Kidney (tissue), 14 donors: ENCODE results near the gene PMPCA. TPM values are rescaled to one million over a fixed set of nuclear protein-coding genes. Genes with fewer than 3 reads are reported as not detected.

Source experiments
- DNase-seq, 5 donors: peaks; one replicate each; pipeline ENCODE4 v3.0.0-alpha.2; 2013 to 2020
- FAIRE-seq: peaks from 2 replicates; lab custom pipeline; 2012; peaks lifted over from hg19 to GRCh38; lab: Jason Lieb, UNC
- H3K27ac ChIP-seq, 2 donors: one replicate each; pipeline ENCODE4 v1.7.0; 2013; ENCODE audit warnings: low read depth in 2 of 2, low read length in 2 of 2, inconsistent platforms in 1 of 2
- H3K27me3 ChIP-seq: one replicate; pipeline ENCODE4 v1.7.1; 2013; ENCODE audit warnings: low read length, inconsistent platforms; ENCODE audit not compliant: control insufficient read depth, insufficient read depth
- H3K36me3 ChIP-seq, 3 donors: one replicate each; pipeline versions ENCODE4 v1.7.0 to v1.7.1; 2013; ENCODE audit warnings: low read length in 3 of 3, control low read depth in 1 of 3, inconsistent platforms in 1 of 3; ENCODE audit not compliant: insufficient read depth in 3 of 3, control insufficient read depth in 2 of 3
- H3K4me1 ChIP-seq, 3 donors: one replicate each; pipeline versions ENCODE4 v1.7.0 to v1.7.1; 2013; ENCODE audit warnings: low read length in 3 of 3, inconsistent platforms in 1 of 3, low read depth in 1 of 3; ENCODE audit not compliant: control insufficient read depth in 2 of 3, insufficient read depth in 2 of 3
- H3K4me3 ChIP-seq, 3 donors: one replicate each; pipeline versions ENCODE4 v1.7.0 to v1.8.1; 2013; ENCODE audit warnings: low read length in 3 of 3, control low read depth in 1 of 3, inconsistent platforms in 1 of 3
- H3K9ac ChIP-seq, 3 donors: one replicate each; pipeline versions ENCODE4 v1.7.0 to v1.7.1; 2013; ENCODE audit warnings: low read length in 3 of 3, control low read depth in 1 of 3, inconsistent platforms in 1 of 3
- H3K9me3 ChIP-seq, 3 donors: one replicate each; pipeline versions ENCODE4 v1.7.0 to v1.7.1; 2013; ENCODE audit warnings: low read length in 3 of 3, control low read depth in 1 of 3, inconsistent platforms in 1 of 3; ENCODE audit not compliant: control insufficient read depth in 2 of 3, insufficient read depth in 1 of 3
- intact Hi-C: fragments of 100-400 bp; cut with DNase I; formaldehyde crosslinking; loops from one replicate; pipeline ENCODE4 v1.11.1; 2022
- polyA plus RNA-seq: library from polyadenylated mRNA; stranded (reverse); fragments of 350-450 nt; fragmentation: Illumina TruSeq; extraction: RNeasy Lipid Tissue Mini Kit (QIAGEN cat#74804); gene quantifications from one replicate; pipeline ENCODE4 v1.2.3, GENCODE V29; 2014; ENCODE audit warnings: low read depth, low replicate concordance; ENCODE audit not compliant: insufficient read depth
- total RNA-seq: library from RNA; stranded (reverse); fragmentation: NEBNext Ultra II Directional; extraction: Animal tissue kit (Norgen Biotek cat#: 25700); gene quantifications from one replicate; pipeline ENCODE4 v1.2.1, GENCODE V29; 2021
- TF ChIP-seq, protein P1 (sequence below): IDR thresholded peaks from 3 replicates; pipeline ENCODE4 v1.5.1; 2012; ENCODE audit warnings: mild to moderate bottlenecking, moderate library complexity, borderline replicate concordance; ENCODE audit not compliant: insufficient read depth; ENCODE audit errors: extremely low read depth
- donor health status: control.
- donor health status: control.
- donor health status: control.
- donor health status: control.
- donor health status: control.
- donor health status: DM: yes; HTN: yes; CAD: no.
- donor health status: Normal renal cell carcinoma (clear cell type).

The PMPCA gene
- total and polyA plus RNA-seq, 2 donors from 2014 or later = 45.6 to 50.1 TPM

DNA sequence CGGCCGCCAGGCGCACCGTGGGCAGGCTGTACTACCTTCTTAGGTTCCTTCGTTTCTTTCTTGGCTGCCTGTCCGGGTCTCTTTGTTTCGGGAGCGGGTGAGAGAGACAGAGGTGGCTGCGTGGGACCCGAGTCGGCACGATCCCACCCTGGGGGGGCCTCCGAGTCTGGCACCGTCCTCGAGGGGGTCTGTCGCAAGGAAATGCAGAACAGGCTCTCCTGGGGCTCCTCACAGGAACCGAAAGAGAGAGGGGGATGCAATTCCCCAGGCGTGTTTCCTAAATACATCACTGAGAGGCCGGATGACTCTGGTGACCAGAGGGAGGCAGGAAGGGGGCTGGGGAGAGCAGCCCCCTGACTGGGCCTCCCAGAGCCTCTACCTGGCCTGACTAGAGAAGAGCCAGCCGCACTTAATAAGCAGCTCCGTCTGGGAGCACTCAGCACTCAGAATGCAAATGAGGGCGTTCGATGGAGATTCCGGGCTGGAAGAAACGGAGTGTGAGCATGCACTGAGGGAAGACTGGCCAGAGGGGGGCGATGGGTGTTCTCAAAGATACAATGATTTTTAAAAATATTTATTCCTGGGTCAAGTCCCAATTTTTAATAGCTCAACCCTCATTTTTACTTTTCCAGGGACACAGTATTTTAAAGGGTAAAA is 40.9 kb downstream of the PMPCA start:
- intact Hi-C loops = no loop called here
- DNase-seq (no peak), FAIRE-seq (no peak)
- Histone ChIP-seq H3K4me1 (no peaks in the 10 kb centered on the region), H3K9me3 (no peaks in the 10 kb centered on the region), H3K9ac (no peak overlapping the region), H3K36me3 (peaks cover 6 to 76% (median 37%) of the 10 kb centered on the region in 3 donors), H3K27me3 (no peaks in the 10 kb centered on the region), H3K27ac (no peak overlapping the region), H3K4me3 (no peak overlapping the region)
- TF ChIP-seq, protein P1, sequence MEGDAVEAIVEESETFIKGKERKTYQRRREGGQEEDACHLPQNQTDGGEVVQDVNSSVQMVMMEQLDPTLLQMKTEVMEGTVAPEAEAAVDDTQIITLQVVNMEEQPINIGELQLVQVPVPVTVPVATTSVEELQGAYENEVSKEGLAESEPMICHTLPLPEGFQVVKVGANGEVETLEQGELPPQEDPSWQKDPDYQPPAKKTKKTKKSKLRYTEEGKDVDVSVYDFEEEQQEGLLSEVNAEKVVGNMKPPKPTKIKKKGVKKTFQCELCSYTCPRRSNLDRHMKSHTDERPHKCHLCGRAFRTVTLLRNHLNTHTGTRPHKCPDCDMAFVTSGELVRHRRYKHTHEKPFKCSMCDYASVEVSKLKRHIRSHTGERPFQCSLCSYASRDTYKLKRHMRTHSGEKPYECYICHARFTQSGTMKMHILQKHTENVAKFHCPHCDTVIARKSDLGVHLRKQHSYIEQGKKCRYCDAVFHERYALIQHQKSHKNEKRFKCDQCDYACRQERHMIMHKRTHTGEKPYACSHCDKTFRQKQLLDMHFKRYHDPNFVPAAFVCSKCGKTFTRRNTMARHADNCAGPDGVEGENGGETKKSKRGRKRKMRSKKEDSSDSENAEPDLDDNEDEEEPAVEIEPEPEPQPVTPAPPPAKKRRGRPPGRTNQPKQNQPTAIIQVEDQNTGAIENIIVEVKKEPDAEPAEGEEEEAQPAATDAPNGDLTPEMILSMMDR = no peak

DNA sequence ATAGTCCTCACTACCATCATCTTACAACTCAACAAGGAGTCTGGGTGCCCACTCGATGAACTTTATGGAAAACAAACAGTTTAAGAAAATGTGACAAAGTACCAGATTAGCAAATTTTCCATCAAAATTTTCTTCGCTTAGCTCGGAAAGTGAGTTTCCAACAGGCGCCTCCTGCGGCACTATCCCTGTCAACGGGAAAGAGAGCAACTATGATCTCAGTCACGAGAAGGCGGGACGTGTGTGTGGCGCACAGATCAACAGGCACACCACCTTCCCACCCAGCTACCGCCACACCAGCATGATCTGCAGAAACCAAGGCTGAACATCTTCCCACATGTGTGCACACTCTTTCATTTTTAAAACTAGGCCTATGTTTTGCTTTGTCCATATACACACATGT is 42.9 kb downstream of the PMPCA start:
- no peak overlapping the region for H3K4me3 ChIP-seq
- FAIRE-seq (no peak), DNase-seq (no peak)
- H3K4me1 ChIP-seq = no peaks in the 10 kb centered on the region
- H3K27ac ChIP-seq = no peak overlapping the region
- H3K9me3 ChIP-seq = no peaks in the 10 kb centered on the region
- no peaks in the 10 kb centered on the region for H3K27me3 ChIP-seq
- peaks cover 6 to 72% (median 41%) of the 10 kb centered on the region in 3 donors for H3K36me3 ChIP-seq
- intact Hi-C loops = no loop called here
- TF ChIP-seq, protein P1 = no peak
- no peak overlapping the region for H3K9ac ChIP-seq

DNA sequence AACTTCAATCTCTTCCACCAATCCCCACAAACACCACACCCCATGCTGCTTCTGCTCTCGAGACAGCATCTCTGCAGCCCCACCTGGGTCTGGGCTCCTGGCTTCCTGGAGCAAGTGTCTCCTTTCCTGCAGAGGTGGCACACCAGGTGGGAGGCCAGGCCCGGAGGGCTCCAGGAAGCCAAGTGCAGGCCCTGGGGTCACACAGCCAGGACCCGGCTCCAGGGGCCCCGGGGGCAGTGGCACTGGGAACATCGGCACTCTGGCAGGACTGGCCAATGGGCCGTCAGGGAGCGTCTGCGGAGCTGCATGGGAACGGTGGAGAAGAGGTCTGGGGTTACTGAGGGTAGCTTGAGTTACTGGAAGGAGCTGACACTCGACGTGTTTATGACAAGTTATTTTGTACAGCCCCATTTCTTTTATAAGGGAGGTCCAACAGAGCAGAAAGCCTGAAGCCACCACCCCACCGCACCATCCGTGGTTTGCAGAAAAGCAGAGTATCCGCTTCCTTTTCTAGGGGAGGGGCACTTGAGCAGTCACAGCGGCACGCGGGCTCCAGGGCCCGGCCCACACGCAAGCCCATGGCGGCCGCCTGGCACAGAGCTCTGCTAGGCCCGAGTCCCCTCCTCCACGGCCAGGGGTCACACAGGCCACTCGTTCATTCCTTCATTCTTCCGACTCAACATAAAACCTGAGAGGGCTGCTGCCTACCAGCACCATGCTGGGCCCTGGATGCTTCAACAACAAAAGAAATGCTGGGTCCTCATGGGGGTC is 43.8 kb downstream of the PMPCA start:
- FAIRE-seq (no peak), DNase-seq (peak in 1 of 5 donors; percentile 54)
- Histone ChIP-seq H3K9me3 (no peaks in the 10 kb centered on the region), H3K27me3 (no peaks in the 10 kb centered on the region), H3K4me1 (no peaks in the 10 kb centered on the region), H3K36me3 (peaks cover 6 to 72% (median 41%) of the 10 kb centered on the region in 3 donors), H3K4me3 (no peak overlapping the region), H3K9ac (no peak overlapping the region), H3K27ac (no peak overlapping the region)
- TF ChIP-seq, protein P1 = no peak
- intact Hi-C loops = no loop called here
